GM21528 (cell line): Measurements from ENCODE around the gene SLC1A7.

ENCODE experiments used
- ATAC-seq: cut with Tn5 transposase; IDR thresholded peaks from one replicate; pipeline ENCODE4 v1.9.1; 2021; ENCODE audit warnings: mild to moderate bottlenecking, moderate library complexity; ENCODE audit not compliant: unreplicated experiment, low FRiP score

Gene SLC1A7

GRCh38 chr1:53134961-53135734 is 7.3 kb downstream of the SLC1A7 start:
- no peak for ATAC-seq

- no peak for ATAC-seq
These were observed 8.4 kb downstream of the SLC1A7 start for GRCh38 chr1:53134042-53134485.

GRCh38 chr1:53133261-53134041 is 9.0 kb downstream of the SLC1A7 start:
- no peak for ATAC-seq

GRCh38 chr1:53132176-53132575 is 10.3 kb downstream of the SLC1A7 start:
- no peak for ATAC-seq

GRCh38 chr1:53131590-53131938 is 10.9 kb downstream of the SLC1A7 start:
- ATAC-seq: no peak

GRCh38 chr1:53130878-53131589 is 11.4 kb downstream of the SLC1A7 start:
- ATAC-seq: no peak

GRCh38 chr1:53130598-53130877 is 11.9 kb downstream of the SLC1A7 start:
- ATAC-seq: no peak

GRCh38 chr1:53129891-53130597 is 12.4 kb downstream of the SLC1A7 start:
- ATAC-seq: no peak

GRCh38 chr1:53128401-53128800 is 14.0 kb downstream of the SLC1A7 start:
- no peak for ATAC-seq

GRCh38 chr1:53127546-53127945 is 14.9 kb downstream of the SLC1A7 start:
- no peak for ATAC-seq

GRCh38 chr1:53126495-53126894 is 15.9 kb downstream of the SLC1A7 start:
- no peak for ATAC-seq

- ATAC-seq: no peak
These were observed 16.6 kb downstream of the SLC1A7 start for GRCh38 chr1:53125623-53126360.

- no peak for ATAC-seq
These were observed 17.3 kb downstream of the SLC1A7 start for GRCh38 chr1:53125122-53125521.

GRCh38 chr1:53123453-53124140 is 18.8 kb downstream of the SLC1A7 start:
- ATAC-seq: no peak

- ATAC-seq: no peak
These were observed 19.5 kb downstream of the SLC1A7 start for GRCh38 chr1:53122961-53123413.

- no peak for ATAC-seq
These were observed 20.1 kb downstream of the SLC1A7 start for GRCh38 chr1:53122201-53122885.

GRCh38 chr1:53121319-53122172 is 20.9 kb downstream of the SLC1A7 start:
- no peak for ATAC-seq

GRCh38 chr1:53120659-53121058 is 21.8 kb downstream of the SLC1A7 start:
- ATAC-seq: no peak
